GM19238 (cell line): Measurements from ENCODE around the gene NCAM2.

Source experiments
- DNase-seq: peaks from one replicate; pipeline ENCODE4 v3.0.0; 2011; ENCODE audit warnings: low spot score; ENCODE audit not compliant: insufficient read length

The NCAM2 gene

GRCh38 chr21:20997636-20998455 lies at the start of gene NCAM2:
NCAM2 (plus strand) TSS chr21:20998409.
- DNase-seq, result peak; percentile 19

- DNase-seq, result no peak
Measured at GRCh38 chr21:20949884-20950283, 48.3 kb upstream of the NCAM2 start.

- no peak for DNase-seq
Measured at GRCh38 chr21:20965816-20966215, 32.4 kb upstream of the NCAM2 start.

DNA sequence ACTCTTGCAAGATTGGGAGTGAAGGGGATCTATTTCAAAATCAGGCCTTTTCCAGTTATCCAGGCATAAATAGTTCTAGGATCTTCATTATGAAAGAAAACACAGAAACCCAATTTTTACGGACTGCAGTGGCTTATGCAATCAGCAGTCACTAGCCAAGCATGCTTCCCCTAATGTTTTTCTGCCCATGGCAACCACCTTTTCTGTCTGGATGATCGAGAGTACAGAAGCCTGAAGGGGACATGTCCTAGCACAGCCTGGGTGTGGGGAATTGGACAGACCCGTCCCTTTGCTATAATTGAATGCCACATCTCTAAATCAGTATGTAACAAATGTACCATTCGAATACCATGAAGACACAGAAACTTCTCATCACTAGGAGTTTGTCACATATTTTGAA lies 29.8 kb upstream of the NCAM2 start:
- DNase-seq, result no peak

DNA sequence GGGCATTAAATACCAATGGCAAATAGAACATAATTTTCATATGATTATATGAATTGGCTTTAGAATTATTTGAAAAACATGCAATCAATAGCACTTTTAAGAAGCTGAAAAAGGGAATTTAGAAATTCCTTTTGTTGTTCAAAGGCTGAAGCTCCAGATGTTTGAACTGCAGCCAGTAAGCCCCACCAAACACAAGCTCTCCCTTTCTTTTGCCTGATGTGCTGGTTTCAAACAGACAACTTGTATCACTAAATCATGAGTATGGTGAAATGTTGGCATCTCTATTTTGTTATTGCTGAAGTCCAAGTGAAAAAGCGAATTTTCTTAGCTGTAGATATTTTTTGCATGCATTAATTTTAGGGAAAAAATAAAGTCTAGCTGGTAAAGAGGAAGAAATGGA lies 27.5 kb upstream of the NCAM2 start:
- no peak for DNase-seq

DNA sequence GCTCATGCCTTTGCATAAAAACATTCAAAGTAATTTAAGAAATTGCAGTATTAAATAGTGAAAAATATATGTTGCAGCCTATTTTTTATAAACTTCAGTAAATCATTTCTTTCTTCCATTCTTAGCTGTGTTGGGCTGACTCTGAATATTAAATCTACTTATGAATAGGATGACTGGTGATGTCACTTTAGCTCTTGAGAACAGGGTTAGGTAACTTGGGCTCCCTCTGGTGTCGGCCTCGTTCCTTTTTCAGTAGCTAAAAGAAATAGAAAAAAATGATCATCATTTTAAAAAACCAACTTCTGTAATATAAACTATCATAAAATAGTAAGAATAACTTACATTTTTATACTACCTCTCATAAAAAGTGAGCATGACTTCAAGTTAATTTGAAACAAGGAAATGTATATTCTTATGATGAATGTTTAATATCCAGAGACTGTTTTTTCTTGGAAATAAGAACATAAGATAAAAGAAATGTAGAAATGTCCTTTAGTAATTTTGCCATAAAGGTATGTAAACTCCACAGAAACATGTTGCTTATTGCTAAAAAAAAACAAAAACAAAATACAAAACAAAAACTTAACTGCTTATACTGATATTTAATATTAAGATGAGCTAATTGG lies 26.8 kb upstream of the NCAM2 start:
- DNase-seq, result no peak

DNA sequence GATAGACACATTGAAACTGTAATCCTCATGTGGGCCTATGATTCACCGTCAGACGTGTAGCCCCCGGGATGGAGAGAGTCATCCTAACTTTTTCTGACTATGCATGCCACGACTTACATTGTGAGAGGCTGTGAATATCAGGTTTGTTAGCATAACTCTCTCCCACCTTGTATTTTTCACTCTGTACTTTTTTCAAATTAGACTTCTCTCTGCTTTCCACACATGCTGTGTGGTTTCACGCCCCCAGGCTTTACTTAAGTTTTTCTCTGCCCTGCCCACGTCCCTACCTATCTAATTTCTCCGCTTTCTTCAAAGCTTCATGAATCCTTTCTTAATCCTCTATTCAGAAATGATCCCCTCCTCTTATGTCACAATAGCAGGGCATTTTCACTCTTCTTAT lies 3.4 kb upstream of the NCAM2 start:
- no peak for DNase-seq

DNA sequence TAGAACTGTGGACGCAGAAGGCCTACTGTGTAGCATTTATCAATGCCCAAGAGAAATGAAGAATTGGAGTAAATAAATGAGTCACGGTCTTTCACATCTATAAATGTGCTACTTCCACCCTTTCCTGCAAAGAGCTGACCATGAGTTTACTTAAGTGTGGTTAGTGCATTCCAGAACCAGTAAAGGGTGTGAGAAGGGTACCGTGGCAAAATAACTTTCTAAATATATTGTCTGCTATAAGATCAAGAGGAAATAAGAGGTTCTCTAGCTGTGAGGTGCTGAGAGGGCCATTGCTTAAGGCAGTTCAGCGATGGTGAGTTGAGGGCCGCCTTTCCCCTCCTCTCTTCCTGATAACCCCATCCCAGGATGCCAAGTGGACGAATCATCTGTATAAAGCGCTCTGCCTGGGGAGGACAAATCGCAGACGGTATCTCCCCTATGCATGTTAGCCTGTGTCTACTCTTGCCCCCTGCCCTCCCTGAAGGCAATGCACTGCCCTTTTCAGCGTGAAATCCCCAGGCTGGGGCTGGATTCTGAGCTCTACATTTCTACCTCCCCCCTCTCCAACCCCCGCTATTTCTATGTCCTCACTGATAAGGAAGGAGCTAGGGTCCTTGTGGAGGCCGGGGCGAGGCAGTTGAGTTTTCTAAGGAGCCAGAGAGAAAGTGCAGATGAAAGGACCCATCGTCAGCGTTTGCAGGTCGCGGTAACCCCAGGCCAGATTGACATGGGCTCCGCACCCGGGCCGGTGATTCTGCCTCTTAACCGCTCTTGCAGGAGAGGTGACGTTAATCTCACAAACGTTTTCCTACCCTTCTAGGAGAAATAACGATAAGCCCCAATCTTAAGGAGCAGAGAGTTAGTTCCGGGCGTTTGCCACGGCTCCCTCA lies 1.5 kb upstream of the NCAM2 start:
- DNase-seq, result no peak

- no peak for DNase-seq
Measured at GRCh38 chr21:20997311-20997635, 936 bp upstream of the NCAM2 start.

DNA sequence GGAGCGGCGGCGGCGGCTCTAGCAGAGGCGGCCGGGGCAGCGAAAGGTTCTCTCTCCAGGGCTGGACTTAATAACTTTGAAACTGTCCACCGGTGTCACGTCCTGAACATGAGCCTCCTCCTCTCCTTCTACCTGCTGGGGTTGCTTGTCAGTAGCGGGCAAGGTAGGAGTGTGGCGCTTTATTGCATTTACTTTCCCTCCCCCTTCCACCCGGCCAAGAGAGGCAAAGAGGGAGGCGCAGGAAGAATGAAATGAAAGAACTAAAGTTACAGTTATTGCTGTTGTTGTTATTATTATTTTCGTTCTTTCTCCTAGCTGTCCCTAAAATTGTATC lies 214 bp downstream of the NCAM2 start:
- no peak for DNase-seq

DNA sequence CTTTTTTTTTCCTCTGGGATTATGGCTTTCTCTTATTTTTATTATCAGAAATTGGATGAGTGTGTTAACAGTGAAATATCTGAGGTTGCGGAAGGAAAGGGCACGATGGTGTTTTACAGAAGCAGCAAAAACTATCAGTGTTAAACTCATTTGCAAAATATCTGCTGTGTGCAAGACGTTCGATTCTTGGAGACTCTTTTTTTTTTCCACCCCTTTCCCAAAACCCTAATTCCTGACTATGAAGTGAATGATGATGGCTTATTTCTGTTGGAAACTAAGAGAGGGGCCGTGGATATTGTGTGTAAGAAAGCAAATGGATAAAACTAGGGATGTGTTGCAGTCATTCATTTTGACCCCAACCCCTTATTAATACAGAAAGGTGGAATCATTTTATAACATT lies 677 bp downstream of the NCAM2 start:
- no peak for DNase-seq

- no peak for DNase-seq
Measured at GRCh38 chr21:20999659-21000058, 1.4 kb downstream of the NCAM2 start.

DNA sequence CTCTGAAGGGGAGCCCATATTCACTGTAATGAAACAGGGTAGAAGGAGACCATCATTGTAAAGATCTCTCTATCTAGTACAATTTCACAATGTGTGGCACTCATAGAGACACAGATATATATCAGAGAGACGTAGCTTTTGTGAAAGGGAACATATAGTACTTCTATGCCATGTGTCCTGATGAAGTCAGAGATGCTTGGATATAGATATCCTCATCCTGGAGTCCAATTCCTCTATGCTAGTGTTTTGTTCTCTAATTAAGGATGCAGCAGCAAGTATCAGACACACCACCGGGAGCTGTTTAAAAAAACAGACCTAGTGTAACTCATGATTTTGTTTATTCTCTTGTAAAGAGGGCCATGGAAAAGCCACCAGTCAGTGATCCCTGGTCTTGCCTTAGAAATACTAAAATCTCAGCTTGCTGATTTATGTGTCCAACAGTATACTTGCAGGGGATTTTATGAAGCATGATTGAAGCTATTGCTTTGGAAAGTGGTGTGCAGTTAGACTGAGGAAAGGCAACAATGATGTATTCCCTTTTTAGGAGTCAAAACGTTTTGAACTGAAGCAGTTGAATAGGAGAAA lies 2.5 kb downstream of the NCAM2 start:
- no peak for DNase-seq

- no peak for DNase-seq
Measured at GRCh38 chr21:21001591-21002100, 3.4 kb downstream of the NCAM2 start.

DNA sequence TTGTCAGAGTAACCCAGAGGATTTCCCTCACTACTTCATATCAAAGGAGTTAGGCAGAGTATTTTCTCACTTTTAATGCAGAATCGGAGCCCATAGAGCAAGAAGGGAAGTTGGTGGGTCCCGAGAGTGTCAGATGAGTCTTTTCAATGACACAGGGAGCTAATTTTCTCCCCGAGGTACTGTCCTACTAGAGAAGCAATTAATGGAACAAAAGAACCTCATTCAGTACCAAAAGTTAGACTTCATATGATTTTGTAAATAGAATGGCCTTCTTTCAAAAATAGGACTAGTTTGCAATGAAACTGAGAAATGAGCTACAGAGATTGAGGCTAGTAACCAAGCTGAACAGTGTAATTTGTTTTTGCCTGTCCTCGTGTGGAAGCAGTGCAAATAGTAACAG lies 3.9 kb downstream of the NCAM2 start:
- DNase-seq, result no peak

DNA sequence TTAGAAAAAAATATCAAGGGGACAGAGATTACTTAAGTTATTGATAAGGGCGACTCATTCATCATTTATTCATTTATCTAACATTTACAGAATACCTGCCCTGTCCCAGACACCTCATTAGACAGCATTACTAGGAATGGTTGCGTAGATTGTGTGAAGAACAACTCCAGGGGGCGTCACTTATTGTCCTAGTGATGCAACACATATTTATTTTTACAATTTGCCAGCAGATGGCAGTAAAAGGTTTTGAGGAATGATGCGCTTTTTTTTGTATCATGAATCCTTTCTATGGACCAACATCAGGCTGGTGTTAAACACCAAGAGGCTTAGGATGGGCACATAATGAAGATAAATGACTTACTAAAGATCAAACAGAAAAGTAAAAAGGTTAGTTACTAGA lies 5.5 kb downstream of the NCAM2 start:
- no peak for DNase-seq

GRCh38 chr21:21007606-21008005 lies 9.4 kb downstream of the NCAM2 start:
- no peak for DNase-seq

DNA sequence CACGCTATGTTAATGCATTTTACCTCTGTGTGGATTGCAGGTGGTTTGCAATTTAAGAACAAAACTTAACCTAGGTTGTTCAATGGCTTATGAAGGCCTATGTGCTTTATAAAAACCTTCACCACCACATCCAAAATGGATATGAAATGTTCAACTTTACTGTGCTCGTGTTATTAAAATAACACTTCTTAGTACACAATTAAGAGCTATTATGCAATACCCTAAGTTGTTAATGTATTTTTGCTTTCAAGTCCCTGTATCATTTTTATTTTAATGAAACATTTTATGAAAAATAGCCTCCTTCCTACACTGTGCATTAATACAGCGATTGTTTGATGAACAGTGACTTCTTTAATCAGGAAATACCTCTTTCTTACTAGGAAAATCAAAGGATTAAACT lies 12.0 kb downstream of the NCAM2 start:
- no peak for DNase-seq

GRCh38 chr21:21010698-21011097 lies 12.5 kb downstream of the NCAM2 start:
- DNase-seq, result no peak

DNA sequence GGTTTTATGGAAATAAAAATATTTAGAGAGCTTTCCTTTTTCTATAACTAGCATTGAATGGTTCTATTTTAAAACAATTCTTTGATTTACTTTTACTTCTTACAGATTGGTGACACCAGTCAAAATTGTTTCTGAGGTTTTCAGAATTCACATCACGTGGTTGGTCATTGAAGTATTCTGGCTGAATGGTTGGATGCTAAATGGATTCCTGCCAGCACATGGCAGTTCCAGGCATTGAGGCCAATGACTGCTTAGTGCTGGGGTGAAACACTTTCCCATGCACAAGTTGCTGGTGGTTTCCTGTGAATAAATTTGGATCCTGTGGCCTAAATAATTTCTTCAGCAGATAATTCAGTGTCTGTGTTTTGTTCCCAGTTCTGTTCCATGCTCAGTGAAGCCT lies 20.6 kb downstream of the NCAM2 start:
- no peak for DNase-seq

DNA sequence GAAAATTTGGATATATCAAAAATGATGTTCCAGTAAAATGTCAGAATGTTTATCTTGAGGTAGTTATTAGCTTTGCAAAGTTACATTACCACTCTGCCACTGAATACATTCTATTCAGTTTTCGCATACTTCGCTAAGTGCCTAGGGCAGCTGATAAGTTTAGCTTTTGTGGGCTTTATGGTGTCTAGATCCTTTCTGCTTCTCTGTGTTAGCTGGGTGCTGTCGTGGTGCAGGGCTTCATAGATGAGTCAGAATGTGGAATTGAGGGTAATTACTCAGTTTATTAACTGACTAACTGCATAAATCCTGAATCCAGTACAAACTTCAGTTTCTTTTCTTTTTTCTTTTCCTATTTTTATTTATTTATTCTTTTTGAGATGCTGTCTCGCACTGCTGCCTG lies 21.5 kb downstream of the NCAM2 start:
- DNase-seq, result no peak

GRCh38 chr21:21025742-21026141 lies 27.5 kb downstream of the NCAM2 start:
- DNase-seq, result no peak
